Measurements from ENCODE around the gene ENG.

GRCh38 chr9:127822108-127822507 is 32.4 kb downstream of the ENG start:
- TF ChIP-seq CTCF (IDR thresholded peaks at IDR 0.05; ENCODE audit: insufficient read depth, low read length, poor library complexity, severe bottlenecking) (no peak), EZH2phosphoT487 (conservative IDR thresholded peaks at IDR 0.05; ENCODE audit: low read length) (no peak)

All from SU-DHL-6 (cell line).